Activated T-helper 1 cell treated with anti-CD3 and anti-CD28 coated beads, Interleukin-2, amount 50 U/mL, for 16 hours (primary cell): ENCODE measurements around the gene CLK3.
"Not testable (repeated sequence)": the region's sequence is repeated elsewhere in the genome, so short reads cannot be mapped to it uniquely, and the experiment has no call there.

Source experiments
- DNase-seq, 2 donors: peaks; one replicate each; pipeline ENCODE4 v3.0.0-alpha.2; 2020; ENCODE audit warnings: low read depth in 1 of 2, low spot score in 1 of 2

The CLK3 gene

GRCh38 chr15:74641151-74641550 lies 25.5 kb downstream of the CLK3 start:
- no peak for DNase-seq

DNA sequence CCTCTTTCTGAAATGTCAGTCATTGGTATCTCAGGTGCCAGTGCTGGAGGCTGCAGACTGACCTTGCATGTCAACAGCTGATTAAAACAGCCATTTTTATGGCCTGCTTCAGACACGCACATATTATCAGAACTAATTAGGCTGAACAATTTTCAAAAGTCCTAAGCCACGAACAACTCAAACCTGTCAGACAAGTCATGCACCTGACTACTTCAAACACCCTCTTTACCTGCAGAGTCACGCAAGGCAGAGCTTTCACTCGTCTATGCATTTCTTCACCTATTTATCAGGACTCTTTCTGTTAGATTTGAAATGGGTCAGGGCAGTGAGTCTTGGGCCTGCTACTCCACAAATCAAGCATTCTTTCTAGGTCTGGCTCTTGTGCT lies 26.7 kb downstream of the CLK3 start:
- no peak for DNase-seq

DNA sequence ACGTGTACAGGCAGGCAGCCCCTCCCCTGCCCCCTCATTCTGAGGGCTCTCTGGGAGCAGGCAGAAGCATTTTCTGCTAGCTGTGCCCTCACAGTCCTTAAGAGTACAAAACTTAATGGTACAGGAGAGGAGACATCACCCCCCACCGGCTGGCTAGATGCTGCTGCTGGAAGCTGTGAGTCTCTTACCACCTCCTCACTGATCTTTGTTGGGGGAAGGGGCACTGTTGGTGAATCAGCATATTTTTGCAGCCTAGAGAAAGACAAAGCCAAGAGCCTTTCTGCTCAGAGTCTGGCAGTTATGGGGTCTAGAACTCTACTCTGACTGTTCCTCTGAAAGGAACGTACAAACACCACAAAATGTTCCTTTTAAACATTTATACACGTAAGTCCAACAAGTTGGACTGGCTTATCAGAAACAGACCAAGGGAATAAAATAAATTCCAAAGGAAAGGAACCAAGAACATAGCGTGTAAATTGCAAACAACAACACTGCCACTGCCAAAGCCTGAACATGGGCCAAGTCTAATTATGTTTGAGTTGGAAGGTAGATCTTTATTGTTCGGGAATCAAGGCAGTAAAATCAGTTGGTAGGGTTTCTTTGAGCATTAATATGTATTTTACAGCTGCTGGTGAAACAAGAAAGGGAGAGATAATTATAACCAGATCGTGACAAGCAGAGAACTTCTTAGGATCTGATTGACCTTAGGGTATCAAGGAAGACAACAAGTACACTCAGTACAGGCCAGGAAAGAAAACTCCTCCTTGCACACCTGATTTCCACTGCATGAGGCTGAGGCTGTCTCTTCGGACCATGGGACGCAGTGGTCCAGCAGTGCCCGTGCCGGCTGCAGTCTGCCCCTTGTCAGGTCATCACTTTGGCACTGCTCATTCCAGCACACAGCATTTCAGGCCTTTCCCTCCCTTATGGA lies 27.4 kb downstream of the CLK3 start:
- no peak for DNase-seq

DNA sequence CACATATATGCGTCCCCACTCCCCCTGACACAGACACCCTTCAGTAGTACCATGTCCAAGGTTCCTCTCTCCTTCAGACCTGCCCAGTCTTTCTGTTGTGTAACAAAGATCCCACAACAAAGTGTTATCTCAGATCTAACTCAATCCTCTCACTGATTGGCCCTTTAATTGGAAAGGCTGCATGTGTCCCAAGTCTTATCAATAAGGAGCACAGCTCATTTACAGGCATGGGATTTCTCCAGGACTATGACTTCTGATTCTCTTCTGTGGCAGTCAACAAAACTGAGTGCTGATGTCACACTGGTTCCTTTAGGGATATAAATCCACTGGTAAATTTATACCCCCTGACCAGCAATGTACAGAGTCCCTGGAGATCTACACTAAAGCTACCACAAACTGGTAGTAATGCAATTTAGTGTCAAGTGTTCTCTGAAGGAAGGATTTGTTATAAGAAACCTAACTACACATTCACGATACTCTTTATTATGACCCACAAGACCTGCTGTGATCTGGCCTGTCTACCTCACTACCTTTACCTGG lies 28.1 kb downstream of the CLK3 start:
- DNase-seq: no peak

DNA sequence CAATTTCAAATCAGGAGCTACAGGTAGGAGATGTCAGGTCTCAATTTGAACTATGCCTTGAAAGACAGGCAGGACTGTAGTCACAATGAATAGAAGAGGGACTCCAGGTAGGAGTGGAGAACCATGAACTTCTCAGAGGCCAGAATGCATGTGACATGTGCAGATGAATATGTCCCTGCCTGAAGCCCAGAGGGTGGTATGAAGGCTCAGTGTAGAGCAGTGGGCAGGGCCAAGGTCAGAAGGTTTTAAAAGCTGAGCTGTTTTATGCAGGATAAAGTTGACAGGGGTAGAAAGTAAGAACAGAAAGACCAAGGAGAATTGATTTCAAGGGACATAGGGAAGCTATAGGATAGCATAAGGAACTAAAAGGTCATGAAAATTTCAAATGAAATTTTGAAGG lies 30.8 kb downstream of the CLK3 start:
- no peak for DNase-seq

- no peak for DNase-seq
Measured at GRCh38 chr15:74648051-74648842, 32.6 kb downstream of the CLK3 start.

DNA sequence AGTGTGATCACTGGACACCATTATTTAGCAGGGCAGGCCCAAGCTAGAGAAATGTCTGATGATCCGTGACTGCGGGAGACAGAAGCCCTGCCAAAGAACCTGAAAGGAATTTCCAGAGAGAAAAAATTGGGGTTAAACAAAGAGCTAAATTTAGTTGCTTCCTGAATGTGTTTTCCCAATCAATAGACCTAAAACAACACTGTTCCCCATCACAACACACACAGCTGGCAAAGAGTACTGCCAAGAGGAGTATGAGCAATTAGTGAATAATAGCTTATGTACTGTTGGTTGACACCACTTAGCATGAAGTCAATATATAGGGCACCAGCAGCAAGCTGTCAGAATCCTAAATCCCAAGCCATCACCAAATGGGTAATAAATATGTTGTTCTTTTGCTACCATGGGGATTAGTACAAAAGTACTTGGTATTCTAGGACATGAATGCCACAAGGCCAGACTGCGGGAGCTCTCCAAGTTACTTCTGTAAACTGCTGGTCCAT lies 35.7 kb downstream of the CLK3 start:
- no peak for DNase-seq

GRCh38 chr15:74653426-74654102 lies 37.9 kb downstream of the CLK3 start:
- no peak for DNase-seq

DNA sequence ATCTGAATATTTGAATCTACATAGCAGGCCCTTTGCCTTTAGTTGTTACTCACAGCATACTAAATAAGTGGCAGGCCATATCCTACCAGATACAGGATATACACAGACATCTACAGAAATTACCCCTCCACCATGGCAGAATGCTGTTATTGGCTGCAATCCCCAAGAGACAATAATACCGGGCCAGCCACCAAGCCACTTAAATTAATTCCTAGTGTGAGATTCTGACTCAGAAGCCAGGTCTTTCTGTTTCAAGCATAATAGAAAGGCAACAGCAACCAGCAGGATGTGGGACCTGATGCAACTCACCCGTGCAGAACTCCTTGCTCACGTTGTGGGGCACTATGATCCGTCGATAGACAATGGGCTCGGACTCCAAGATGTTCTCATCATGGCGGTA lies 39.8 kb downstream of the CLK3 start:
- DNase-seq: no peak

GRCh38 chr15:74656935-74657535 lies 41.4 kb downstream of the CLK3 start:
- no peak for DNase-seq

- DNase-seq: no peak
Measured at GRCh38 chr15:74657846-74658245, 42.2 kb downstream of the CLK3 start.

GRCh38 chr15:74661280-74661679 lies 45.6 kb downstream of the CLK3 start:
- DNase-seq: not testable (repeated sequence)

- no peak for DNase-seq
Measured at GRCh38 chr15:74662064-74662860, 46.6 kb downstream of the CLK3 start.

GRCh38 chr15:74663303-74664027 lies 47.8 kb downstream of the CLK3 start:
- DNase-seq: no peak

GRCh38 chr15:74664028-74664616 lies 48.5 kb downstream of the CLK3 start:
- no peak for DNase-seq

DNA sequence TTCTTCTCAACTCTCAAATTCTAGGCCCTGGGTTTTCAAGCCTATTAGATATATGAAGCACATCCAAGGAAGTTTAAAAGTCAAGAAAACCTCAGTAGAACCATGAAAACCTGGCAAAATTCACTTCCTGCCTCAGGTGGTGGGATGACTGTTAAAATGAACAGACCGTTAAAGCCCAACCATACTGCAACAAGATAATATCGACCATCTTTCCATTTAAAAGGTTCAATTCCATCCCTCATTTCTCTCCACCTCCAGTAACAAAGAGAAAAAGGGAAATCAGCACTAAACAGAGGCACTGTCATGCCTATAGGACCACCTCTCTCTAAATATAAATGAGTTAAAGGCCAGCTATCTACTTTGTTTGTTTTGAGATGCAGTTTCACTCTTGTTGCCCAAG lies 49.0 kb downstream of the CLK3 start:
- no peak for DNase-seq

DNA sequence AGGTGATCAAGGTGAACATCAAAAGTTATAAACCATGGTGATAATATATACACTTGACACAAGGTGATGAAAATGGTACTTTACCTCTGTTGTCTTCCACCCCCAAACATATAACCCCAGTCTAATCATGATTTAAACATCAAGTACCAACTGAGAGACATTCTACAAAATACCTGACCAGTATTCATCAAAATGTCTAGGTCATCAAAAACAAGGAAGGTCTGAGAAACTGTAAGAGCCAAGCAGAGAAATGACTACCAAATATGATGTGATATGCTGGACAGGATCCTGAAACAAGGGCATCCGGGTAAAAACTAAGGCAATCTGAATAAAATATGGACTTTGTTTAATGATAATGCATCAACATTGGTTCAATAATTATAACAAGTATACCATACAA lies 52.3 kb downstream of the CLK3 start:
- DNase-seq: no peak

DNA sequence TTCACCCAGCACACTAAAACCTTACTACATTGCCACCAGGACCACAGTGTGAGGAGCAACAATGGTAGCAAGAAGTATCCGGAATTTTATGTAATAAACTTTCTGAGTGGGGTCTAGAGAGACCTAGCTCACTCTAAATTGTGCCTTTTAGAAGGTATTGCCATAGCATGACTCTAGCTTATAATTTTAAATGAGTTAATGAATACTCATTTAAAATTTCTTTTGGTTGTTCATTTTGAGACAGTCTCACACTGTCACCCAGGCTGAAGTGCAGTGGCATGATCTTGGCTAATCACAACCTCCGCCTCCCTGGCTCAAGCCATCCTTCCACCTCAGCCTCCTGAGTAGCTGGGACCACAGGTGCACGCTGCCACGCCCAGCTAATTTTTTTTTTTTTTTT lies 54.0 kb downstream of the CLK3 start:
- no peak for DNase-seq

- DNase-seq: no peak
Measured at GRCh38 chr15:74674161-74674560, 58.5 kb downstream of the CLK3 start.
